ENCODE data around the gene LANCL3.

The LANCL3 gene

GRCh38 chrX:37679230-37679629 is 107.8 kb downstream of the LANCL3 start:
- no peak for DNase-seq (ENCODE audit: low read depth in 2 of 3, low spot score in 2 of 3)

- no peak for DNase-seq (ENCODE audit: low read depth in 2 of 3, low spot score in 2 of 3)
Measured at GRCh38 chrX:37679888-37680287, 108.4 kb downstream of the LANCL3 start.

DNA sequence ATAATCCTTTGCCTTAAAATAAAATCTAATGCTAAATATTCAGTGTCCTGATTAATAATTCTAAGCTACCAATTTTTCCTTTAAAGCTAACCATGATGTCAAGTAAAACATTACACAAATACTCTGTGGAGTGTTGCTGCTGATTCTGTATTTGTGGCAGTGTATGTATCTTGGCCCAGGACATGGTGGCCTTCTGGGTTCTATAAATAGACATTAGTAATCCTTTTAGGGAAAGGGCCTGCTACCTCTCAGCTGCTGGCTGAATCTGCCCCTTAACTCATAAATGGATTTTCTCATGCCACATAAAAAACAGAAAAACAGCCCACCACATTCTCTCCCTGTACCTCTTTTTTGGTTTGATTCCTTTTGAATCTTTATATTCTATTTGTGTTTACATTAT is 113.0 kb downstream of the LANCL3 start:
- DNase-seq (ENCODE audit: low read depth in 2 of 3, low spot score in 2 of 3): no peak

DNA sequence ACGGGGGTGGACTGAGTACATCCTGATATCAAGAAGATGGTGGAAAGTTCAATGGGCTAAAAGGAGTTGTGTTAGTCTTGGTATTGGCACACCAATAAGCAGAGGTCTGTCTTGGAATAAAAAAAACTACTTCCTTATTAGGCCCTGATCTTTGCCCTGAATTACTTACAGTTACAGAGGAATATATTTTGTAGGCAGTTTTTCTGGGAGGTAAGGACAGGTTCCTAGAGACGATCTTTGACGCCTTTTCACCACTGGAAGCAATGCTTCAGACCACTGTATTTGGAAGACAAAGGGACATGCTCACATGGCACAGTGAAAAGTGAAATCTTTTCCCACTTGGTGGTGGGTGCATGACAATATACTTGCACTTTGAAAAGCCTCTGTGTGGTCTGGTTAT is 113.5 kb downstream of the LANCL3 start:
- no peak for DNase-seq (ENCODE audit: low read depth in 2 of 3, low spot score in 2 of 3)

- peak; percentile 0 to 11 (median 5) for DNase-seq (ENCODE audit: low read depth in 2 of 3, low spot score in 2 of 3)
Measured at GRCh38 chrX:37685381-37686359, 114.2 kb downstream of the LANCL3 start, which contains the start of gene XK. XK (plus strand) TSS chrX:37685791; CDS start chrX:37685962, 171 bp downstream.

- no peak for DNase-seq (ENCODE audit: low read depth in 2 of 3, low spot score in 2 of 3)
Measured at GRCh38 chrX:37686369-37686995, 115.0 kb downstream of the LANCL3 start.

DNA sequence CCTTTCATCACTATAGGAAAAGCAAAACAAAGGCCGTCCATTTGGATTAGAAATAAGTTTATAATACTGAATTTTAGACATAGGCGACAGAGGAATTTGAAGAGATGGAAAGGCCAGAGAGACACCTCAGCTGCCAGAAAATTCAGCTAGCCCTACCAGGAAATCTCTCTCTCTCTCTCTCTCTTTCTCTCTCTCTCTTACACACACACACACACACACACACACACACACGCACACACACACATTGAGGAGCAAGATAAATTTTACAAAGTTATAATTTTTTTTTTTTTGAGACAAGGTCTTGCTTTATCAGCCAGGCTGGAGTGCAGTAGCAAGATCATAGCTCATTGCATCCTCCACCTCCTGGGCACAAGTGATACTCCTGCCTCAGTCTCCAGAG is 115.5 kb downstream of the LANCL3 start:
- DNase-seq (ENCODE audit: low read depth in 2 of 3, low spot score in 2 of 3): no peak

GRCh38 chrX:37690119-37690518 is 118.7 kb downstream of the LANCL3 start:
- no peak for DNase-seq (ENCODE audit: low read depth in 2 of 3, low spot score in 2 of 3)

DNA sequence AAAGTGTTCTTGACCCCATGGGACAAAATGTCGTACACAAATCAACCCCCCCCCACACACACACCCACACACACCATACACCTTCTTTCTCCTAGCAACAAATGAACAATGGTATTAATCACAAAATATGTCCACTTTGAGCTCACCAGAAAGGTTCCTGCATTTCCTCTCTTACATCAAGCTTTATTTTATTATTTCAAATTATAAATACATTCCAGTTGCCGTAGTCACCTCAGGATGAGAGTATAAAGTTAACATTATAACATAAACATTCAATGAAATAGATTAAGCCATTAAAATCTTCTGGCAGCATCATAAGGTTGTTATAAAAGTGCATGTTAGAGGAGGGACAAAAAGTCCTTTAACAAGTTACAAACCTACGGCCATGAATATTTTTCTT is 121.5 kb downstream of the LANCL3 start:
- DNase-seq (ENCODE audit: low read depth in 2 of 3, low spot score in 2 of 3): no peak

- DNase-seq (ENCODE audit: low read depth in 2 of 3, low spot score in 2 of 3): no peak
Measured at GRCh38 chrX:37697169-37697760, 125.8 kb downstream of the LANCL3 start.

- DNase-seq (ENCODE audit: low read depth in 2 of 3, low spot score in 2 of 3): no peak
Measured at GRCh38 chrX:37701588-37701987, 130.1 kb downstream of the LANCL3 start.

- DNase-seq (ENCODE audit: low read depth in 2 of 3, low spot score in 2 of 3): no peak
Measured at GRCh38 chrX:37711991-37712390, 140.5 kb downstream of the LANCL3 start.

DNA sequence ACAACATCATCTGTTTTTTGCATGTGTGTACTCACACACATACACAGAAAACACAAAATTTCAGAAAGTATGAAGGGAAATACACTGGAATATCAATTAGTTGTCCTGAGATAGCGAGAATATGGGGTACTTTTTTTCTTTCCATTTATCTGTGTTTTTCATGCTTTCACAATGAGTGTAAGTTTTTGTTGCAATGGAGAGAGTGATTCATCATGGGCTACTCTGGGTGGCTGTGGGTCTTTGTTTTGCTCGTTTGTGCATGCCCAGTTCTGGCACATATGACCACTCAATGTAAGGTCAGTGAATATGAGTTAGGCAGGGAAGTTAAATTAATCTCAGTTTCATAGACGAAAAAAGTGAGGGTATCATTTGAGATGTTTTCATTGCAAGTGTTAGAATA is 141.0 kb downstream of the LANCL3 start:
- no peak for DNase-seq (ENCODE audit: low read depth in 2 of 3, low spot score in 2 of 3)

DNA sequence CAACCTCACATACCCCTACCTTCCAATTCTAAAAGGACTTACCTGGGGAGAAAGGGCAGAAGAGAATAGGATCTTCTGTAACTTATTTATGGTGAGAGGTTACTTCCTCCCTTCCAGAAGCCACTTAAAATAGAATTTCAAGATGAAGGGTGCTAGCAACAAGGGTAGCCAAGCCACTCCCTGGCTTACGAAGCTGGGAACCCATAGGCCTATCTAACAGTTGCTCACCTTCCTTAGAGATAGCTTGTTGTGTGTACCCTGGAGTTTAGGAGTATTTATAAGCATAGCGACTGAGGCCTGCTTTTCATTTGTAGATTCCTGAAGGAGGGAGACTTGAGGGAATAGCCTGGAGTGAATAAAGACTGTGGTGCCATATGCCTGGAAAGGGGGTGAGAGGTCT is 143.0 kb downstream of the LANCL3 start:
- no peak for DNase-seq (ENCODE audit: low read depth in 2 of 3, low spot score in 2 of 3)

DNA sequence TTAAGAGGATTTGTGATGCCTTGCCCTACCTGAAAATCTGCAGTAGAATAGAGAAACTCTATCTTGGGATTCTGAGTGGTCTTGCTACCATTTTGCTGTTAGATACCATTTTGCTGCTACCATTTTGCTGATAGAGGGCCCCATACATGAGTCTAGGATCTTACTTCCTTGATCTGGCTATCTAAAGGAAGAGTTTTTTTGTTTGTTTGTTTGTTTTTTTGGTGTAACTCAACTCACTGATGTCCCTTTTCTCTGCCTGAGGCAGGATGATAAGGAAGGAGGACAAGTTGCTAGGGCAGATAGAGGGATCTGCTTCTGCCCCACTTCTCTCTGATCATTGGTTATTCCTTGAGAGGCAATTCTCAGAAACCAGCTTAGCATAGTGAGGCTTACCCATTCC is 145.1 kb downstream of the LANCL3 start:
- no peak for DNase-seq (ENCODE audit: low read depth in 2 of 3, low spot score in 2 of 3)

DNA sequence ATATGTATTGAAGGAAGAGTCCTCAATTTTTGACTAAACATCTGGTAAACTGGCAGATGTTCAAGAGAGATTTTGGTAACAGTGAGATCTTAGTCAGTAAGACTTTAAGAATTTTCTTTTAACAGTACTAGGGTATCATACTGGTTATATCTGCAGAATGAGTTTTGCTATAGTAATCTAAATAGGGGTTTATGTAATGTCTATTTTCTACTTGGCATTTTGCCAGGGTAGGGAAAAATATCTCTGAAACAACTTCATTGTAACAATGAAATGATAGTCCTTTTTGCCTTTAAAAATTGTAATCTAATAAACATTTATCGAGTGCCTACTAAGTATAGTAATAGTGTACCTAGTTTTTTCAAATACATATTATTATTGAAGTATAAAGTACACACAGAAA is 146.2 kb downstream of the LANCL3 start:
- no peak for DNase-seq (ENCODE audit: low read depth in 2 of 3, low spot score in 2 of 3)

DNA sequence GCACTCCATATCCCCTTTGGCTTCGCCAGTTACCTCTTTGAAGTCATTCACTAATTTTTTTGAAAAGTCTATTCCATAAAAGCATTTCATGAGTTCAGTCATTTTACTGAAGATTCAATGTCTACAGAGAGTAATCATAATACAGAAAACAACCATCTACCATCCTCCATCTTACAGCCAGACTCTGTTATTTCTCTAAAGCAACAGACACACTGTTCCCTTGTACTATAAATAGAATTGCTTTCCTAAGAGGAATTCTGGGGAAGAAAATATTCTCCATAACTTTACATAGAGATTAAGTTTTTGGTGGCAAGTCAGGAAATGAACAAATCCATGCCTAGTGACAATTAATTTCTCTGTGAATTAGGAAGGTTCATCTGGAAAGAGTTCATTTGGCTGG is 151.1 kb downstream of the LANCL3 start:
- no peak for DNase-seq (ENCODE audit: low read depth in 2 of 3, low spot score in 2 of 3)

DNA sequence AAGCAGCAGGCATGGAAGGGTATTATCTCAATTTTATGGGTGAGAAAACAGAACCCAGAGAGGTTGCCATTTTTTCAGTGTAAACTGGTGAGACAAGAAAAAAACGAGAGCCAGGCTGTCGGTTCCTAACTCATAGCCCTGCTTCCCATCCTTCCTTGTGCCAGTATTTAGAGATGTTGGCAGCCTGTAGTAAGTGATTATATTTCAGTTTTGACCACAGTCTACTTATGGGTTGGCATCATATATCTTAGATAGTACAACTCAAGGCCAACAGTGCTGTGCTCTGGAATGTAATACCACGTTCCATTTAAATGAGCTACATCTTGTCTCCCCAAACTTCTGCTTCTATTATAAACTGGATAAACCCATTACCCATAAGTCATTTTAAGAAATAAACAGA is 154.9 kb downstream of the LANCL3 start:
- DNase-seq (ENCODE audit: low read depth in 2 of 3, low spot score in 2 of 3): no peak
